Kasumi-1 (cell line): ENCODE data around the gene PLCG1.

ENCODE experiments used
- DNase-seq, 2 experiments: peaks; one replicate each; lab custom pipeline; 2025; lab: John Stamatoyannopoulos, UW

Gene PLCG1

GRCh38 chr20:41179961-41180360 lies 42.6 kb downstream of the PLCG1 start:
- DNase-seq = no peak

- DNase-seq = no peak
Measured at GRCh38 chr20:41180599-41181333, 43.4 kb downstream of the PLCG1 start.

DNA sequence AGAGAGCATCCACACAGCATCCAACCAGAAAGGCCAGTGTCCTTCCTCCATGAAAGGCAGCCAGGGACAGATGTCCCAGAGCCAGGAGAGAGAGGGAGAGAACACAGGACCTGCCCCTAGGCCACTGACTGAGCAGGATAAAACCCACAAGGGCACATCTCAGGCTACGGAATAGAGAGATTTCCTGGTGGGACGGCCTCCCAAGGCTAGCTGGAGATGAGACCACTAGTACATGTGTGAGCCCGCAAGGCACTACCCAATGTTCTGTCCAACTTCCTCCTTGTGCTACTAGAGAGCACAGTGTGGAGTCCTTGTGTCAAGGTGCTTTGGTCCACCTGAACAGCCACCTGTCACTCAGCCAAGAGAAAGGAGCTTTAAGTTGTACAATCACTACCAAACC lies 44.2 kb downstream of the PLCG1 start:
- DNase-seq = no peak

DNA sequence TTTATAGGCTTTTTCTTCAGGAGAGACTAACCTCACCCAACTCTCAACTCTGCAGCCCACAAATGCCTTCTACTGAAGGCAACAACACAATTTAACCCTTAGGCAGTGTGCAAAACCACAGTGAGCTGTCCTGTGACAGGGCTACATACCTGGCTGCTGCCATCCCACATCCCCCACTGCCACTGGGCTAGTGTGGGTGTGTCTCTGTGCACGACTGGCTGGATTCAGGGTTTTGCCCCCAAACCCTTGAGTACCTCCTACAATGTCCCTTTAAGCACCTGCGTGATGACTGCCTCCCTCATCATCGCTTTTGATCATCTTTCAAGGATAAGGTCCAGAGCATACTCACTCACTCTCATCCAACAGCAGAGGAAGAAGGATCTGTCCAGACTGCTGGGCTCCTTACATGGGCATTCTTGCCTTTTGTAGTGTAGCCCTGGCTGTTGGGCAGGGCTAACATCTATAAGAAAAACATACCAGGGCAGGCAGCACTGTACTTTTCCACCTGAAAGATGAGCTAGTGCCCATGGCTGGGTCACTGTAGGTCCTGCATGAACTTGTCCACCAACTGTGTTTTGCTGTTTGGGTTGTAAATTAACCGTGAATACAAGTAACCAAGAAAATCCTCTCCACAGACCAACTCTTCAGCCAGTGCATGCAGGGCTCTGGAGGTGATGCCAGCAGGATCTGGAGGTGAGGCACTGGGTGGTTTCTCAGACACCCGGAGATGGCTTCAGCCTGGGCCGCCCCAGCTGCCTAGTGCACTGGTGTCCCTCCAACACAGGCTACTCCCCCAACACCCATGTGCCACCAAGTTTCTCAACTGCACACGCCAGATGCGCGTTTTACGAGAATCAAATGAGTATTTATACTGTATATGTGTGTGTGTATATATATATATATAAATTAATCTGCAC lies 45.2 kb downstream of the PLCG1 start:
- no peak for DNase-seq

GRCh38 chr20:41183391-41183790 lies 46.0 kb downstream of the PLCG1 start:
- no peak for DNase-seq

GRCh38 chr20:41183831-41184230 lies 46.5 kb downstream of the PLCG1 start:
- DNase-seq = no peak

DNA sequence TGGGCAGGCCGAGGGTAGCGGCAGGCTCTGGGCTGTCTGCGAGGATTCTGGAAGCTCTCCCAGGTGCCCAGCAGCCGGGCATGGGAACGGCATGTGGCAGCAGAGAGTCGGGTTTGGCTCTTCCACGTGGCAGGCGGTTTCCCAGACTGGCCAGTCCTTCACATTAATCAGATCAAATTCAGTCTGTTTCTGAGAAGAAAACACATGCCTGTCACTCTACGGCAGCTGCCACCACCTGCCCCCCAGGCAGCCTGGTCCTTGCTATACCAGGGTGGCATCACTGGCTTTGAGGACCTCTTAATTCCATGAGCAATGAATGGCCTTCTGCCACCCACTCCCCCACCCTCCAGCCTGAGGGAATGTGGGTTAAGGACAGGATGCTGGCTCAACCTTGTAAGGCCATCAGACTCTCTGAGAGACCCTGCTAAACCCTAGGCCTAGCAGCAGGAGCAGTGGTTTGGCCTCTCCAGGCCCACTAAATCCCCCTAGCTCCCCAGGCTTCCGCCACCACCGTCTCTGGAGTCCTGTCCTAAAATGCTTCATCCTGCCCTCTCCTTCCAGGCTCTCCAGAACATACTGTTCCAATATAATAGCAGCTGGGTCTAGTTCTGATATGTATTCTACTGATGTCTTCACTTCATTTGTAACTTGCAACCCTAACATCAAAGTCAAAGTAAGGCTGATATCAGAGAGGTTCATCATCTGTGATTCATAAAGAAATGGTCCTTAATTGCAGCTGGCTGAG lies 47.8 kb downstream of the PLCG1 start:
- no peak for DNase-seq

DNA sequence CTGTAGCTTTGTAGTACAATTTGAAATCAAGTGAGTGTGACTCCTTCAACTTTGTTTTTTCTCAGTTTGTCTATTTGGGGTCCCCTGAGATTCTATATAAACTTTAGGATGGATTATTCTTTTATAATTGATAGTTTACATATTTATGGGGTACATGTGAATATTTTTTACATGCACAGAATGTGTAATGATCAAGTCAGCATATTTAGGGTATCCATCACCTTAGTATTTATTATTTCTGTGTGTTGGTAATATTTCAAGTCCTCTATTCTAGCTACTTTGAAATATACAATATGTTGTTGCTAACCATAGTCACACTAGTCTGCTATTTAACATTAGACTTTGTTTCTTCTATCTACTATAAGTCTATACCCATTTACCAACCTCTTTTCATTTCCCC lies 50.3 kb downstream of the PLCG1 start:
- no peak for DNase-seq

DNA sequence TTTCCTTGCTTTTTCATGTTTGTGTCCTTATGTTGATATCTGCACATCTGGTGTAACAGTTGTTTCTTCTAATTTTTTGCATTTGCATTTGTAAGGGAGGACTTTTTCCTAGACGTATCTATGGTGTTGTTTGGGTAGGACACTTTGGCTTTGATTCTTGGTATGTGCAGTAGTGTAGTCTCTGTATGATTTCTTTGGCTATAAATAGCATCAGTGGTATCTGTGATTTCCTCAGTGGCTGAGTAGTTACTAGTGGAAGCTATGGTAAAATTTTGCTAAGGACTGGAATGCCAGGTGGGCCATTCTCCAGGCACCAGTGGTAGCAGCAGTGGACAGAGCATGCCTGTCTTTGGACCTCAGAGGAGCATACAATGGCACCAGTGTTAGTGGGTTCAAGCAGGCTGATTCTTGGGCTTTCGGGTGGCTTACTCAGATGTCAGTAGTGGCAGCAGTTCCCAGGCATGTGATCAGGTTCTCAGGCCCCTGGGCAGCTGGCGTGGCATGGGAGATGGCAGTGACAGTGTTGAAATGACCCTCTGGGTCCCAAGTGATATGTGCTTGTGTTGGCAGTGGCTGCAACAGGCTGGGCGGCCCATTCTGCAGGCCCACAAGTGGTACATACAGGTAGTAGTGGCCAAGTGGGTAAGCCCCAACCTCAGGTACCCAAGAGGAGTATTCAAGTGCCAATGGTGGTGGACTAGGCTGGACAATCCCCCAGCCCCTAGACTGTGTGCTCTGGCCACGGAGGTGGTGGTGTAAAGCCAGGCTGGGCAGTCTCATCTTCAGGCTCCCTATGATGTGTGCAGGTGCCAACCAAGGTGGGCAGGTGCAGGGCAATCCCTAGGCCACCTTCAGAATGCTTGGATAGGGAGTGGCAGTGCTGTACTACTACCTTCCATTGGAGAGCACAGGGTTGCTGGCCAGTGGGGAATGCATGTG lies 54.5 kb downstream of the PLCG1 start:
- DNase-seq = no peak

DNA sequence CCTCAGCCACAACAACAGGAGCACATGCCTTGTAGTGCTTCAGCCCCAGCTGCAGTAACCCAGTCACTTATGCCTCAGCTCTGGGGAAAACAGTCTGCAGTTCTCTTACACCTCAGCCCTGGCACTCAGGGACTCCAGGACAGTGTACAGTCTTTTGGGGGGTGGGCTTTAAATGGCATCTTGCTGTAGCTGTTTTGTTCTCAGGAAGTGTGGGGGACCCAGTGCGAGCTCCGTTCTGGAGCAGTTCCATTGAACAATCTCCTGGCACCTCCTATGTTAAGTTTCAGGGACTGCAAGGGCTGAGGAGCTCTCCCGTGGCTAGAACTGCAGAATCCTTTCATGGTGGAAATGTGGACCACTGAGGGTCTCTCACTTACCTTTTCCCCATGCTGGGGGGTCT lies 55.2 kb downstream of the PLCG1 start:
- no peak for DNase-seq

DNA sequence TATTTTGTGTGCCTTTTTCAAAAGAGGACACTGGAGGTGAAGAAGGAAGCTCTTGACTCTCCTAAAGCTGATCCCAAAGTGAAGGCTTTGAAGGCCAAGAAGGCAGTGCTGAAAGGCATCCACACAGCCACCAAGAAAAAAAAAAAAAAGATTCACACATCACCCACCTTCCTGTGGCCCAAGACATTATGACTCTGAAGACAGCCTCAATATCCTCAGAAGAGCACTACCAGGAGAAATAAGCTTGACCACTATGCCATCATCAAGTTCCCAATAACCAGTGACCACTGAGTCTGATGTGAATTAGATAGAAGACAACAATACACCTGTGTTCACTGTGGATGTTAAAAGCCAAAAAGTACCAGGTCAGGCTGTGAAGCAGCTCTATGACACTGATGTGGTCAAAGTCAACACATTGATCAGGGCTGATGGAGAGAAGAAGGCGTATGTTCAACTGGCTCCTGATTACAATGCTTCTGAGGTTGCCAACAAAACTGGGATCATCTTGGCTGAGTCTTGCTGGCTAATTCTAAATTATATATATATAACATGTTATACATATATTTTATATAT lies 59.4 kb downstream of the PLCG1 start:
- no peak for DNase-seq

GRCh38 chr20:41198443-41198842 lies 61.1 kb downstream of the PLCG1 start:
- DNase-seq = no peak

GRCh38 chr20:41200446-41201202 lies 63.3 kb downstream of the PLCG1 start:
- DNase-seq = no peak

DNA sequence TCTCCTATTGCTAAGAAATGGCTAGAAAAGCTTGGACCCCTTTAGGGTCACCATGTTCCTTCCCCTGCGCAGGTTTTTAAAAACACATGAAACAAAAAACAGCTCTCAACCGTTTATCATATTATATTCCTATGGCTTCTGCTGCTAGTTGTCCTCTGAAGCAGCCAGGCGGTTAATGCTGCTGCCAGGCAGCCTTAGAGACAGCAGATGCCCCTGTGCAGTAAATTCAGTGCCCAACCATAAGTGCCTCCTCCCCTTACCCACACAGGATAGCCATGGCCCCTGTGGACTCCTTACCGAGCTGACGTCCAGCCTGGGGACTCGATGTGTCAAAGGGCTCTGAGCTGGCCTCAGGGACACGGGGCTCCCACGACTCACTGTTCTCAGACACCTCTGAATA lies 64.4 kb downstream of the PLCG1 start:
- no peak for DNase-seq

GRCh38 chr20:41202426-41202825 lies 65.1 kb downstream of the PLCG1 start:
- DNase-seq = no peak

DNA sequence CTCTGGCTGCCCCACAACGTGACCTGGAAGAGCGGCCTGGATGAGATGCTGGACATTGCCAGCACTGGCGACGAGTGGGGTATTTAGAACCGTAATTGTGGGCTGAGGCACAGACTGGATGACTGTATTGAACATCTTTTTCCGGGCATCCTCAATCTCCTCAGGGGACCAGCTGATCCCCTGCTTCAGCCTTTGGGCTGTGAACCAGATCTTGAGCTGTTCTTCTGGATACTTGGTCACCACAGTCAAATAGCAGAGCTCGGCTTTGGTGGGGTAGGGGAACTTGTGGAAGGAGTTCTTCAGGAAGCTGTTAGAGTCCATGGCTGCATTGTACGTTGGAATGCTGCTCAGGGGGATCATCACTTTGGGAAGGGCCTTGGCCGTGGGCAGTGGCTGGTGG lies 66.3 kb downstream of the PLCG1 start:
- DNase-seq = no peak

- DNase-seq = no peak
Measured at GRCh38 chr20:41204304-41205265, 67.2 kb downstream of the PLCG1 start.

- DNase-seq = no peak
Measured at GRCh38 chr20:41205313-41205712, 68.0 kb downstream of the PLCG1 start.

GRCh38 chr20:41213150-41213820 lies 75.9 kb downstream of the PLCG1 start:
- DNase-seq = no peak
